Measurements from ENCODE around the gene YTHDF2. TPM values are rescaled to one million over a fixed set of nuclear protein-coding genes. Genes with fewer than 3 reads are reported as not detected.

YTHDF2 gene
- total and polyA plus RNA-seq, 2 of the 13 experiments (the other 11 are each of a cell fraction or from before 2014, with no cell fraction given), result 48.4 to 59.6 TPM

DNA sequence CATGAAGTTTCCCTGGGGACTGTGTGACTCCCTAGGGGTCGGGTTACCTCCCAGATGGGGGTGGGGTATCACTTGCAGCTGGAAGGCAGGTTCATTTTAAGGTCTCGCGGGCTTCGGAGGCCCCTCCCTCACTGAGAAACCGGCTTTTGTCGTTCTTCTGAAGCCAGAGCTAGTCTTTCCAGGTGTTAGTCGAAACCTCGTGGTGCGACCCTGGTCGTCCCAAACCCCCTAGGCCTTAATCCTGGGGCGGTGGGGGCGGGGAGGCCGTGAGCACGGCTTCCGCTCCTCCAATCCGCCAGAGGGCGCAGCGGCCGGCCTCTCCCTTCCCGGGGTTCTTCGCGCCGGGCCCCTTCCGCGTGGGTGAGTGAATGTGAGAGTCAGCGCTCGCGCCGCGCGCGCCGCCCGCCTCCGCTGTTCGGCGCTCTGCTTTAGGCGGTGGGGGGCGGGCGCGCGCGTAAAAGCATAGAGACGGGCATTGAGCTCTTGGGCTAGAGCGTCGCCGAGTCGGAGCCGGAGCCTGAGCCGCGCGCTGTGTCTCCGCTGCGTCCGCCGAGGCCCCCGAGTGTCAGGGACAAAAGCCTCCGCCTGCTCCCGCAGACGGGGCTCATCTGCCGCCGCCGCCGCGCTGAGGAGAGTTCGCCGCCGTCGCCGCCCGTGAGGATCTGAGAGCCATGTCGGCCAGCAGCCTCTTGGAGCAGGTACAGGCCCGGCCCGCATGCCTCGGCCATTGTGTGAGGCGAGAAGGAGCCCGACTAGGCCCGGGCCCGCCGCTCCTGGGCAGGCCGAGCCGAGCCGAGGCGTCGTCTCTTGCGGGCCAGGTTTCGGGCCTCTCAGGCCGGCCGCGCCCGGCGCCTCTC, at the start of gene YTHDF2 (continued):
- TF ChIP-seq TERF1 (CRISPR knock-in tag; IDR thresholded peaks at IDR 0.05) (no peak), YEATS4 (CRISPR knock-in tag; IDR thresholded peaks at IDR 0.05; ENCODE audit: borderline replicate concordance) (peak; percentile 95), ZNF354B (CRISPR knock-in tag; IDR thresholded peaks at IDR 0.05) (no peak), ZBTB40 (IDR thresholded peaks at IDR 0.05) (no peak), ZBTB40 (CRISPR knock-in tag; IDR thresholded peaks at IDR 0.05) (peak; percentile 53; the same call in 1 of the 2 replicates), GLI4 (CRISPR knock-in tag; IDR thresholded peaks at IDR 0.05; ENCODE audit: borderline replicate concordance) (peak; percentile 78; the same call in 1 of the 2 replicates), KLF9 (CRISPR knock-in tag; IDR thresholded peaks at IDR 0.05; ENCODE audit: low read depth) (no peak)
- TF ChIP-seq, protein P1, sequence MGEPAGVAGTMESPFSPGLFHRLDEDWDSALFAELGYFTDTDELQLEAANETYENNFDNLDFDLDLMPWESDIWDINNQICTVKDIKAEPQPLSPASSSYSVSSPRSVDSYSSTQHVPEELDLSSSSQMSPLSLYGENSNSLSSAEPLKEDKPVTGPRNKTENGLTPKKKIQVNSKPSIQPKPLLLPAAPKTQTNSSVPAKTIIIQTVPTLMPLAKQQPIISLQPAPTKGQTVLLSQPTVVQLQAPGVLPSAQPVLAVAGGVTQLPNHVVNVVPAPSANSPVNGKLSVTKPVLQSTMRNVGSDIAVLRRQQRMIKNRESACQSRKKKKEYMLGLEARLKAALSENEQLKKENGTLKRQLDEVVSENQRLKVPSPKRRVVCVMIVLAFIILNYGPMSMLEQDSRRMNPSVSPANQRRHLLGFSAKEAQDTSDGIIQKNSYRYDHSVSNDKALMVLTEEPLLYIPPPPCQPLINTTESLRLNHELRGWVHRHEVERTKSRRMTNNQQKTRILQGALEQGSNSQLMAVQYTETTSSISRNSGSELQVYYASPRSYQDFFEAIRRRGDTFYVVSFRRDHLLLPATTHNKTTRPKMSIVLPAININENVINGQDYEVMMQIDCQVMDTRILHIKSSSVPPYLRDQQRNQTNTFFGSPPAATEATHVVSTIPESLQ (CRISPR knock-in tag; conservative IDR thresholded peaks at IDR 0.05), result no peak
- TF ChIP-seq, protein P2, sequence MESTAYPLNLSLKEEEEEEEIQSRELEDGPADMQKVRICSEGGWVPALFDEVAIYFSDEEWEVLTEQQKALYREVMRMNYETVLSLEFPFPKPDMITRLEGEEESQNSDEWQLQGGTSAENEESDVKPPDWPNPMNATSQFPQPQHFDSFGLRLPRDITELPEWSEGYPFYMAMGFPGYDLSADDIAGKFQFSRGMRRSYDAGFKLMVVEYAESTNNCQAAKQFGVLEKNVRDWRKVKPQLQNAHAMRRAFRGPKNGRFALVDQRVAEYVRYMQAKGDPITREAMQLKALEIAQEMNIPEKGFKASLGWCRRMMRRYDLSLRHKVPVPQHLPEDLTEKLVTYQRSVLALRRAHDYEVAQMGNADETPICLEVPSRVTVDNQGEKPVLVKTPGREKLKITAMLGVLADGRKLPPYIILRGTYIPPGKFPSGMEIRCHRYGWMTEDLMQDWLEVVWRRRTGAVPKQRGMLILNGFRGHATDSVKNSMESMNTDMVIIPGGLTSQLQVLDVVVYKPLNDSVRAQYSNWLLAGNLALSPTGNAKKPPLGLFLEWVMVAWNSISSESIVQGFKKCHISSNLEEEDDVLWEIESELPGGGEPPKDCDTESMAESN (CRISPR knock-in tag; conservative IDR thresholded peaks at IDR 0.05), result no peak; the same call in 1 of the 2 replicates

Data from HepG2 (cell line).